ENCODE measurements around the gene ZNF428.
"Not testable (repeated sequence)": the region's sequence is repeated elsewhere in the genome, so short reads cannot be mapped to it uniquely, and the experiment has no call there.

Gene ZNF428

DNA sequence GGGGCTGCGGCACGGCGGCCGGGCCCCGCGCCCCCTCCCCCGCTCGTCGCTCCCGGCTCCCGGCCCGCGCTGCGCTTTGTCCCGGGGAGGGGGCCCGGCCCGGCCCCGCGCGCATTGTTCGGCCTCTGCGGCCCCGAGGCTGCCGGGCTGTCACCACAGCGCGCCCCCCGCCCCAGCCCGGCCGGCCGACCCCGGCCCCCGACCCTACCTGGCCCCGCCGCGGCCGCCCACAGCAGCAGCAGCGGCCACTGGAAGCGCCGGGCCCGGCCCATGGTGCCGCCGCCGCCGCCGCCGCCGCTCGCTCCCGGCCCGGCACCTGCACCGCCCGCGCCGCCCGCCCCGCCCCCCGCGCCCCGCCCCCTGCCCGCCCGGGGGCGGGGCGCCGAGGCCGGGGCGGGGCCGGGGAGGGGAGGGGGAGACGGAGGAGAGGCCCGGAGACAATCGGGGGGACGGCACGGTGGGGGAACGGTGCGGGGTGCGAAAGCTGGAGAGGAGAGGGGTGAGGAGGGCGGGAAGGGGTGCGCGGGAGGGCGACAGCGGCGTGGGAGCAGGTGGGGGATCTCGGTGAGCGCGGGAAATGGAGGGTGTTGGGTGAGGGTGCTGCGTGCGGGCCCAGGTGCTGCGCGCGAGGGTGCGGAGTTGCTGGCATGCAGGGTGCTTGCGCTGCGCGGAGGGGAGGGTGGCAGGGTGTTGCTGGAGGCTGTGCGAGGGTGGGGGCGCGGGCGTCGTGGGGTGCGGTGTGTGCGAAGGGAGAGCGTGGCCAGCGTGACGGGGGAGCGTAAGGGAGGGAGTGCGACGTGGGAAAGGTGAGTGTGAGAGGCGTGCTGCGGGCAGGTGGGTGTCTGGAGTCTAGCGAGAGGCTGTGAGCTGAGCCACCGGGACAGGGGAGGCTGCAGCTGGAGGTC, 20.3 kb upstream of the ZNF428 start, which contains the start of gene CADM4:
CADM4 (minus strand) TSS at position 332 of the 905 bp plus-strand sequence; CDS start at position 272, 60 bp downstream.
- peak; percentile 32 for DNase-seq (ENCODE audit: low spot score)

DNA sequence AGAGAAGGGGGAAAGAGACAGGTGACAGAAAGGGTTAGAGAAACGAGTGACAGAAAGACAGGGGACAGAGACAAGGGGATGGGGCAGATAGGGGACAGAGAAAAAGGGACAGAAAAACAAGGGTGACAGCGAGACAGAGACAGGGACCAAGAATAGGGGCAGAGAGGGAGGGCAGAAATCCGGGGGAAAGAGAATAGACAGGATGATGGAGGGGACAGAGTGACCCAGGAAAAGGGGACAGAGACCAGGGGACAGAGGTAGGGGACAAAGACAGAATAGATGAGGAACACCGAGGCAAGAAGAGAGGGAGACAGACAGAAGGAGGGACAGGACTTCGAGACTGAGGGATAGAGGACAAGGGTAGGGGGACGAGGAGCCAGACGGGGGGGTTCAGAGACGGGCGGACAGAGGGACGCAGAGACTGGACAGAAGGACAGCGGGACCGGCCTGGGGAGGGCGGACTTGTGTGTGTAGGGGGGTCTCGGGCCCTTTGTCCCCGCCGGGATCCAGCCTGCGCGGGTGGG, 19.6 kb upstream of the ZNF428 start:
- no peak for DNase-seq (ENCODE audit: low spot score)

DNA sequence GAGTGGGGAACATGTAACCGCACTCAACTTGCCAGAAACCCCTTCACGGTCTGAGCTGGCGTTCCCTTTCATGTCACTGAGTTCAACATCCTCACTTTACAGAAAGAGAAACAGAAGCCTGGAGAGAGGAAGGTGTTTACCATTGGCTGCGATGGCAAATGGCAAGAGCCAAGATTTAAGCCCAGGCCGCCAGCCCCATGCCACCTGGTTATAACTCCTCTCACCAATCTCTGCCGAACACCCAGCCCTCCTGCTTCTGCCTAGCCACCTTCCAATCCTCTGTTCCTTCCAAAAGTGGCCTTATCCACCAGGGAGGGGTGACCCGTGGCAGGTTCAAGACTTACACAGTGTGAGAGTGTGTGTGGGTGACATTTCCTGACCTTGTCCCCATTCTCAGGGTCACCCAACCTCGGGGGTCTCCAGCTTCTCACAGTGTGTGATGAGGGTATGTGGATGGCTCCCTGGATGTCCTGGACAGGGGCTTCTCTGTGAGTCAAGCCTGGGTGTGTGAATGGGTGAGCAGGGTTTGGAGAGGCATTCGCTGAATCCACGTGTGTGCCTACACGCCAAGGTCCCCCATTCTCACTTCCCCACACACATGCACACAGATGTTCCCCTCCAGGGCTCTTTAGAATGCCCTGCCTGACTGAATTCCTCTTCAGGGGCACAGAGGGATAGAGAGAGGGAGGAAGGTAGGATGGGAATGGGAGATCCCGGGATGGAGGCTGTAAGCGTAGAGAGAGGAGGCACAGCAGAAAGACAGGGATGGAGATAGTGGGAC, 19.0 kb upstream of the ZNF428 start:
- DNase-seq (ENCODE audit: low spot score): no peak

GRCh38 chr19:43636121-43636683, 16.8 kb upstream of the ZNF428 start:
- no peak for DNase-seq (ENCODE audit: low spot score)

- DNase-seq (ENCODE audit: low spot score): not testable (repeated sequence)
Observed at GRCh38 chr19:43635561-43635940, 16.1 kb upstream of the ZNF428 start.

- DNase-seq (ENCODE audit: low spot score): no peak
Observed at GRCh38 chr19:43634872-43635560, 15.6 kb upstream of the ZNF428 start.

DNA sequence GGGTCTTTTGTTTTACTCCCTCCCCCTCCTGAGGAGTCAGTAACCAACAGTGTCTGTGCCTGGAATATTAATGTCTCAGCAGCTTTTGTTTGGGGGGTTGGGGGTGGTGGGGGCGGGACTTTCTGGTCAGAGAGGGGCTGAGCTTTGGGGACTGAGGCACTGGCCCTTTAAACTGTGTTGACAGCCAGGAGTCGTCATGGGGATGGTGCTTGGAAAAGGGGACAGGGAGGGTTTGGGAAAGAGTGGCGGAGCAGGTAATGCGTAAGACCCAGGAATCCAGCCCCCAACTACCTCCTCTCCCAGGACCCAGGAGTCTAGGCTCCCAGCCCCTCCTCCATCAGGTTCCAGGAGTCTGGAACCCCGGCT, 15.1 kb upstream of the ZNF428 start:
- no peak for DNase-seq (ENCODE audit: low spot score)

DNA sequence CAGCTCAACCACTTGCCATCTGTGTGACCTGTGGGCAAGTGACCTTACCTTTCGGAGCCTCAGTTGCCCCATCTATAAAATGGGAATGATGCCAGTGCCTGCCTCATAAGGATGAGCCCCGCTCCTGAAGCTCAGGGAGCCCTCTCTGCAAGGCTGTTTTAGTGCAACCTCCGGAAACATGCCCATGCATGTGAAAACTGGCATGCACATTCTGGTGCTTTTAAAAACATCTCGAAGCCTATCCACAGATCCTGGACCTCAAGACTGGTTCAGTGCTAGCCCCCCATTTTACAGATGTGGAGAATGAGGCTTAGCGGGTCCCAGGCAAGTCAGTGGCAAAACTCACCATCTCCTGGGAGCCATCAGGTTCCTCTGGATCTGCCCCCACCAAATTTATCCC, 14.6 kb upstream of the ZNF428 start:
- no peak for DNase-seq (ENCODE audit: low spot score)

DNA sequence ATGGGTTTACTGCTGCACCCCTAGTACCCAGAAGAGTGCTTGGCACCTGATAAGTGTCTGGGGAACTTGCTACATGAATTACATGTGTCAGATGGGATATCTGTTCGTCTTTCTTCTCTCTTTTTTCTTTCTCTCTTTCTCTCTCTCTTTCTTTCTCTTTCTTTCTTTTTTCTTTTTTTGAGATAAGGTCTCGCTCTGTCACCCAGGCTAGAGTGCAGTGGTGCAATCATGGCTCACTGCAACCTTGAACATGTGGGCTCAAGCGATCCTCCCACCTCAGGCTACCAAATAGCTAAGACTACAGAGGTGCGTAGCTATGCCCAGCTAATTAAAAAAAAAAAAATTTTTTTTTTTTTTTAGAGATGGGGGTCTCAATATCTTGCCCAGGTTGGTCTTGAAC, 14.1 kb upstream of the ZNF428 start:
- DNase-seq (ENCODE audit: low spot score): no peak

GRCh38 chr19:43631491-43631890, 12.1 kb upstream of the ZNF428 start:
- DNase-seq (ENCODE audit: low spot score): no peak

DNA sequence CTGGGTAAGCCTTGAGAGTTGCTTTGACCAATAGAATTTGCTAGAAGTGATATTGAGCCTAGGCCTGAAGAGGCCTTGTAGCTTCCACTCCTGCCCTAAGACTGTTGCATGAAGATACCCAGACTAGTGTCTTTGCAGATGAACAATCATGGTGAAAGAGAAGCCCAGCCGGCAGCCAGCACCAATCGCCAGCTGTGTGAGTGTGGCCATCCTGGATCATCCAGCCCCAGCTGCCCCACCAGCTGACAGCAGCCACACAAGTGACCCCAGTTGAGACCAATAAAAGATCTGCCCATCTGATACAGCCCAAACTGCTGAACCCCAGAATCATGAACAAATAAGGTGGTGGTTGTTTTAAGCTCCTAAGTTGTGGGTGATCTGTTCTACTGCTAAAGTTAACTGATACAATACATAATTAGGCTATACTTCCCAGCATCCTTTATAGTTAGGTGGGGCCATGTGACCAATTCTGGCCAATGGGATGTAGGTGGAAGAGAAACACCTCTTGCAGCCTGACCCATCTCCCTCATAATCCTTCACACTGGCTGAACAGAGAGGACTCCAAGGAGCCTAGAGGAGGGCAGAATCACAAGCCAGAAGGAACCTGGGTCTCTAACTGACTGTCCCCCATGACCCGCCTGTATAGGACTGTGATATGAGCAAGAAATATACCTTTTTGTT, 9.4 kb upstream of the ZNF428 start:
- DNase-seq (ENCODE audit: low spot score): no peak

- no peak for DNase-seq (ENCODE audit: low spot score)
Observed at GRCh38 chr19:43626838-43627237, 7.4 kb upstream of the ZNF428 start.

DNA sequence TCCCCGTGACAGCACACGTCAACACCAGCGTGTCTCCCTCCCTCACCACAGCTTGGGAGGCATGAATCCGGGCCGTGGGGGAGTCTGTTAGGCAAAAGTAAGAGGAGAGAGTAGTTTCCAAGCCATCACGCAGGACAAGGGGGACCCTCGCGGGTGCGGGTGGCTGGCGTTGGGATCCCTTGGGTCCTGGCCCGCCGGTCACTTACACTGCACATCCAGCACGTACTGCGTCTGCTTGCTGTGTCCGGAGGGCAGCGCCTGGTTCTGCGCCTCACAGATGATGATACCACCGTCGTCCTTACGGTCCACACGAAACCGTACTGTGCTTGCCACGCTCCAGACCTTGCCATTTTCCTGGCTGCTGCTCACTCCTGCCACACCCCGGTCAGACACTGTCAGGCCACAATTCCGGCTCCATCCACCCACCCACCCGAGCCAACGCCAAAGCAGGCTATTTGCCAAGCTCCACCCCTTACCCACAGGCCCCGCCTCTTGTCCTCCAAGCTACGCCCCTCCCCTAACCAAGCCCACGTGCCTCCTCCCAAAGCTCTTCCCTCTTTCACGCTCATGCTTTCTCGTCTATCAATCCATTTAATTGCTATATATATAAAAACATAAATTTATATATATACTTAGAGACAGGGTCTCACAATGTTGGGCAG, 6.6 kb upstream of the ZNF428 start:
- DNase-seq (ENCODE audit: low spot score): no peak

- DNase-seq (ENCODE audit: low spot score): peak; percentile 84
Observed at GRCh38 chr19:43624933-43625332, 5.5 kb upstream of the ZNF428 start.

- no peak for DNase-seq (ENCODE audit: low spot score)
Observed at GRCh38 chr19:43623889-43624670, 4.7 kb upstream of the ZNF428 start.

GRCh38 chr19:43622956-43623355, 3.5 kb upstream of the ZNF428 start:
- no peak for DNase-seq (ENCODE audit: low spot score)

GRCh38 chr19:43622070-43622469, 2.6 kb upstream of the ZNF428 start:
- DNase-seq (ENCODE audit: low spot score): no peak

DNA sequence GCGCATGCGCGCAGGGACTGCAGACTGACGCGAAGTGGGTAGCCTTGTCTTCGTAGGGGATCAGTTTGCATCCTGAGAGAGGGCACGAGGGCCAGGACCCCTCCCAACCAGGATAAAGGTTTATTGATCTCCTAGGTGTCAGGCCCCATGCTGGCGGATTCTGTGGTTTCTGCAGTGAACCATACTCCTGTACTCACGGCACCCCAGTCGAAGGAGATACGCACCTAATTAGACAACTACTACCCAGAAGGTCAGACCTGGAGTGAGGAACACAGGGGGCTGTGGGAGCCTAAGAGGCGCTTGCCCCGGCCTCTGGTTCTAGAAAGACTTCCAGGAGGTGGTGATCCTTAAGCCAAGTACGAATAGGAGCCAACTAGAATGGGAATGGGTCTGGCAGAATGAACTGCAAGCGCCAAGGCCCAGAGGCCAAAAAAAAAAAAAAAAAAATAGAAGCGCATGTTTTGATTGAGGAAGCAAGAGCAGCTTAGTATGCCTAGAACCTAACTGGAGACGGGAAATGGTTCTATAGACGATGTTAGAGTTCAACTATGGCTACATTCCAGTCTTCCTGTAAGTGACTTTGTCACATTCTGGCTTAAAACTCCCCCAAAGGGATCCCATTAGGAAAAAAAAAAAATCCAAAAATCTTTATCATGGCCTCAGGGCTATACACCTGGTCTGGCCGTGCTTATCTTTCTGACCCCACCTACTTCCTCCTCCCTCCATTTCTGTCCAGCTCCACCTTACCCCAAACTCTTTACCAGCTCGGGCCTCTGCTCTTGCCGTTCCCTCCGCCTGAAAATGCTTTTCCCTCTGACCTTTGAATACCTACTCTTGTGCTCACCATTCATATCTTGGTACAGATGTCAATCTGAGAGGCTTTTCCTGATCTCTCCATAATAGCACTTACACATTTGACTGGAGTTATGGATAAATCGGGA, 902 bp upstream of the ZNF428 start:
- DNase-seq (ENCODE audit: low spot score): no peak

GRCh38 chr19:43618921-43619261, 538 bp downstream of the ZNF428 start:
- DNase-seq (ENCODE audit: low spot score): peak; percentile 27

All from CD4-positive, alpha-beta T cell treated with Interleukin-15 for 4 hours (primary cell).